IPS DF 6.9 (cell line): ENCODE measurements around the gene ALMS1.

ENCODE experiments used
- DNase-seq: peaks from one replicate; pipeline ENCODE4 v3.0.0-alpha.2; 2013; ENCODE audit warnings: low read depth, low spot score
- H3K27ac ChIP-seq: one replicate; pipeline ENCODE4 v1.5.1; 2013; ENCODE audit warnings: low read length, control low read depth
- H3K27me3 ChIP-seq: 2 replicates; pipeline ENCODE4 v1.6.1; 2013; ENCODE audit warnings: mild to moderate bottlenecking, low read length; ENCODE audit not compliant: control insufficient read depth, insufficient read depth
- H3K36me3 ChIP-seq: 2 replicates; pipeline ENCODE4 v1.6.1; 2013; ENCODE audit warnings: low read length; ENCODE audit not compliant: control insufficient read depth, insufficient read depth
- H3K4me1 ChIP-seq: 2 replicates; pipeline ENCODE4 v1.6.1; 2013; ENCODE audit warnings: low read length; ENCODE audit not compliant: control insufficient read depth, insufficient read depth
- H3K4me3 ChIP-seq: 2 replicates; pipeline ENCODE4 v1.5.1; 2013; ENCODE audit warnings: mild to moderate bottlenecking, low read length
- H3K9me3 ChIP-seq: 2 replicates; pipeline ENCODE4 v1.6.1; 2013; ENCODE audit warnings: low read length, inconsistent platforms; ENCODE audit not compliant: control insufficient read depth, insufficient read depth
- WGBS: extraction: QIAGEN DNeasy Blood & Tissue Kit; methylation state at CpG from one replicate; pipeline ENCODE4 v1.1.7; 2013; ENCODE audit warnings: mixed read lengths, missing lambda C conversion rate; ENCODE audit not compliant: insufficient read length, insufficient coverage; 5-methylcytosine and 5-hydroxymethylcytosine counted together

Gene ALMS1

DNA sequence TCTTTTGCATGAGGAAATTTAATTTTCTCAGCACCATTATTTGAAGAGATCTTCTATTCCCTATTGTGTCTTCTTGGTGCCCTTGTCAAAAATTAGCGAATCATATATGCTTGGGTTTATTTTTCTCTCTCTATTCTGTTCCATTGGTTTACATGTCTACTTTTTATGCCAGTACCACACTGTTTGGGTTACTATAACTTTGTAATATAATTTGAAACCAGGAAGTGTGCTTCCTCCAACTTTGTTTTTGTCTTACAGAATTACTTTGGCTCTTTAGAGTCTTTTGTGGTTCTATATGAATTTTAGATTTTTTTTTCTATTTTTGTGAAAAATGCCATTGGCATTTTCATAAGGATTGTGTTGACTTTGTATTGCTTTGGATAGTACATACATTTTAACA is 17.6 kb downstream of the ALMS1 start:
- Histone ChIP-seq H3K4me1 (no peaks in the 10 kb centered on the region), H3K4me3 (no peak overlapping the region), H3K36me3 (no peaks in the 10 kb centered on the region), H3K9me3 (no peaks in the 10 kb centered on the region), H3K27ac (no peak overlapping the region), H3K27me3 (no peaks in the 10 kb centered on the region)
- DNase-seq = no peak
- WGBS = no CpG with 5 or more reads among the region's 1 CpG

- H3K9me3 ChIP-seq = no peaks in the 10 kb centered on the region
- H3K27ac ChIP-seq = no peak overlapping the region
- no peaks in the 10 kb centered on the region for H3K27me3 ChIP-seq
- no CpG with 5 or more reads among the region's 5 CpGs for WGBS
- no peaks in the 10 kb centered on the region for H3K36me3 ChIP-seq
- no peak for DNase-seq
- H3K4me1 ChIP-seq = no peaks in the 10 kb centered on the region
- H3K4me3 ChIP-seq = no peak overlapping the region
Measured at GRCh38 chr2:73404409-73404808, 18.8 kb downstream of the ALMS1 start.

GRCh38 chr2:73406996-73407395 is 21.4 kb downstream of the ALMS1 start:
- Histone ChIP-seq H3K27ac (no peak overlapping the region), H3K9me3 (no peaks in the 10 kb centered on the region), H3K27me3 (no peaks in the 10 kb centered on the region), H3K4me3 (no peak overlapping the region), H3K4me1 (no peaks in the 10 kb centered on the region), H3K36me3 (no peaks in the 10 kb centered on the region)
- no peak for DNase-seq
- no CpG with 5 or more reads among the region's 2 CpGs for WGBS

DNA sequence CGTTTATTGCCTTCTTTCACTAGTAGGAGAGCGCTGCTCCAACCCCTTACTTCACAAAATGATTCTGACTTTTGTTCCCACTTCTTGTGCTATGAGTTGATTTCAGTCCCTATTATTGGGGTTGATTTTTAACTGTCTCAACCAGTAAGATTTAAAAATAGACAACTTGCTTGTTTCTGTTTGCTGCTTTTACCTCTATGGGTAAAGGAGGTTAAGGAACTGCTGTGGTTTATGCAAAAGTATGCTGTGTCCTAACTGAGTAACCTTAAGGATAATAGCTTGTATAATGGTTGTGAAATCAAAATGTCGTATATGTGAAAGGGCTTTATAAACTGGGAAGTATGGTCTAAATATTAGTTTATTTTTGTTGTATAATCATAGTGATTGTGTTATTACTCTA is 22.6 kb downstream of the ALMS1 start:
- WGBS = 100% methylated on average over 1 of the region's 3 CpGs
- H3K36me3 ChIP-seq = no peaks in the 10 kb centered on the region
- no peak overlapping the region for H3K4me3 ChIP-seq
- no peak for DNase-seq
- no peaks in the 10 kb centered on the region for H3K4me1 ChIP-seq
- no peaks in the 10 kb centered on the region for H3K27me3 ChIP-seq
- H3K27ac ChIP-seq = no peak overlapping the region
- no peaks in the 10 kb centered on the region for H3K9me3 ChIP-seq

DNA sequence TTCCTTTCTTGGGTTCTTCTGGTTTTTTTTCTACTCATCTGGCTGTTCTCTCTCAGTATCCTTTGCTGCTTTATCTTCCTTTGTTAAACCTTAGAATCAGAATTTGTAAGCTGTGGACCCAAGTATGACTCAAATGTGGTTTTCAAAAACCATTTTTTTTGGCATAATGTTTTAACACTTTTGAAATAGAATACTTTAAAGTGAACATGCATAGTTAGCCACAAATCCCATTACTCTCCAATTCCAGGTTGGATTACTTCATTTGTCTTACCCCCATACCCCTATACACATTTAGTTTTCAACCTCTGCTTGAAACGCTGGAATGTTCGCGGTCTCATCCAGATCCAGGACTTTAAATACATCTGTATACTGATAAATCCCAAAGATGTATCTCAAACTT is 29.1 kb downstream of the ALMS1 start:
- WGBS = no CpG with 5 or more reads among the region's 3 CpGs
- no peaks in the 10 kb centered on the region for H3K36me3 ChIP-seq

GRCh38 chr2:73415906-73416305 is 30.3 kb downstream of the ALMS1 start:
- Histone ChIP-seq H3K9me3 (no peaks in the 10 kb centered on the region), H3K36me3 (no peaks in the 10 kb centered on the region; the same call in 1 of the 2 replicates), H3K27ac (no peak overlapping the region), H3K4me3 (no peak overlapping the region), H3K27me3 (no peaks in the 10 kb centered on the region), H3K4me1 (no peaks in the 10 kb centered on the region)
- no peak for DNase-seq
- 100% methylated on average over 1 of the region's 2 CpGs for WGBS

More for the DNA sequence above, 29.1 kb downstream of the ALMS1 start:
- Histone ChIP-seq H3K9me3 (no peaks in the 10 kb centered on the region), H3K4me3 (no peak overlapping the region), H3K27me3 (no peaks in the 10 kb centered on the region), H3K4me1 (no peaks in the 10 kb centered on the region), H3K27ac (no peak overlapping the region)
- DNase-seq = no peak

DNA sequence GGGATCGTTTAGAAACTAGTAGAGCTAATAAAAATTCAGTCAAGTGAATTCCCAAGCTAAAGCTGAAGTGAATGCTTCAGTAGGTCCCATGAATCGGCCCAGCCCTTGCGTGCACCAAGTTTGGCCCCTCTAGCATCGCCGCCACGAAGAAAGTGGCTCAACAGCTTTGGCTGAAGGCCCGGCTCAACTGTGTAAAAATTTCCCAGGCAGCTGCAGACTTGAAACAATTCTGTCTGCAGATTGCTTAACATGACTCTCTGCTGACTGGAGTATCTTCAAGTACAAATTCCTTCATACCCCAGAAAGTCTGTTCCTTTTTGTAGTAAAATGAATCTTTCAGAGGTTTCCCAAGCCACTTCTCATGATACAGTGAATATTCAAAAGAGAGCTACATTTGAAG is 32.7 kb downstream of the ALMS1 start:
- Histone ChIP-seq H3K4me3 (no peak overlapping the region), H3K36me3 (no peaks in the 10 kb centered on the region; the same call in 1 of the 2 replicates), H3K9me3 (no peaks in the 10 kb centered on the region), H3K27ac (no peak overlapping the region), H3K4me1 (no peaks in the 10 kb centered on the region), H3K27me3 (no peaks in the 10 kb centered on the region)
- WGBS = no CpG with 5 or more reads among the region's 7 CpGs
- no peak for DNase-seq

DNA sequence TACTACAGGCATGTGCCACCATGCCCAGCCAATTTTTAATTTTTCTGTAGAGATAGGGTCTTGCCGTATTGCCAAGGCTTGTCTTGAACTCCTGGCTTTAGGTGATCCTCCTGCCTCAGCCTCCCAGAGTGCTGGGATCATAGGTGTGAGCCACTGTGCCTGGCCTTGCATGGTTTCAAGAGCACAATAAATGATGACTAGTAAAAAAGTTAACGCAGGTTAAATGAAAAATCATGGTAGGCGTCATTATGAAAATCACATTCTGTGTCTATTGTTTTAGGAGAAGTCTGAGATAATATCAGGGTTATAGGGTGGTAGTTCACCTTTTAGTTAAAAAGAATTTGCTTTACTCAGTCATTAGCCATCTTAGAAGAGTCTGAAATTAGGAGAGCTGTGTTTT is 38.3 kb downstream of the ALMS1 start:
- no peaks in the 10 kb centered on the region for H3K27me3 ChIP-seq
- no peak for DNase-seq
- H3K36me3 ChIP-seq = no peaks in the 10 kb centered on the region; the same call in 1 of the 2 replicates
- WGBS = no CpG with 5 or more reads among the region's 3 CpGs
- no peak overlapping the region for H3K27ac ChIP-seq
- no peak overlapping the region for H3K4me3 ChIP-seq
- H3K4me1 ChIP-seq = no peaks in the 10 kb centered on the region
- no peaks in the 10 kb centered on the region for H3K9me3 ChIP-seq

DNA sequence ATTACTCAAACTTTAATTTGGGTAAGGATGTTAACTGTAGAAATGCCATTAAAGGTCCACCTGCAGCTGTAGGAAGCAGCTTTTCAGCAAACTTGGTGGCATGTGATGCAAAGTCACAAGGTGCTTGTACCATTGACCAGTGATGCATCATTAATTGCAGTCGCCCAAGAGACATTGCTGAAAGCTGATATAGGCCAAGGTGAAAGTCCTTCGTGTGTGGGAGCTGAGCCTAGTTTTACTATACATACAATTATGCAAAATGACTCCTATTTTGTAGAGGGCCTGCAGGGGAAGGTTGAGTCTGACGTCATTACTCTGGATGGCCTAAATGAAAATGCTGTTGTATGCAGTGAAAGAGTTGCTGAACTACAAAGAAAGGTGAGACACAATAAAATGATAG is 40.5 kb downstream of the ALMS1 start:
- Histone ChIP-seq H3K36me3 (no peaks in the 10 kb centered on the region; the same call in 1 of the 2 replicates), H3K27me3 (no peaks in the 10 kb centered on the region), H3K9me3 (no peaks in the 10 kb centered on the region), H3K27ac (no peak overlapping the region), H3K4me3 (no peak overlapping the region), H3K4me1 (no peaks in the 10 kb centered on the region)
- no peak for DNase-seq
- whole genome bisulfite sequencing = no CpG with 5 or more reads among the region's 3 CpGs

GRCh38 chr2:73436019-73436418 is 50.4 kb downstream of the ALMS1 start:
- WGBS = no CpG with 5 or more reads among the region's 1 CpG
- no peaks in the 10 kb centered on the region for H3K9me3 ChIP-seq
- H3K27me3 ChIP-seq = no peaks in the 10 kb centered on the region
- no peaks in the 10 kb centered on the region for H3K36me3 ChIP-seq
- DNase-seq = no peak
- no peak overlapping the region for H3K27ac ChIP-seq
- no peaks in the 10 kb centered on the region for H3K4me1 ChIP-seq
- H3K4me3 ChIP-seq = no peak overlapping the region

- Histone ChIP-seq H3K27me3 (no peaks in the 10 kb centered on the region), H3K4me3 (no peak overlapping the region), H3K4me1 (no peaks in the 10 kb centered on the region), H3K9me3 (no peaks in the 10 kb centered on the region), H3K27ac (no peak overlapping the region), H3K36me3 (no peaks in the 10 kb centered on the region; the same call in 1 of the 2 replicates)
- no CpG with 5 or more reads among the region's 3 CpGs for WGBS
- DNase-seq = no peak
Measured at GRCh38 chr2:73444202-73444601, 58.6 kb downstream of the ALMS1 start.
